Astrocyte (in vitro differentiated cells and primary cell): ENCODE data around the gene SSU72.

ENCODE experiments used
- EZH2 ChIP-seq: IDR thresholded peaks from 2 replicates; pipeline ENCODE4 v1.6.1; 2012; ENCODE audit warnings: mild to moderate bottlenecking, low read length, inconsistent platforms; ENCODE audit not compliant: insufficient read depth
- TF ChIP-seq, protein P1 (sequence below): IDR thresholded peaks from 2 replicates; pipeline ENCODE4 v1.5.1; 2011; ENCODE audit warnings: low read depth, mild to moderate bottlenecking, inconsistent platforms, low read length, moderate library complexity; ENCODE audit not compliant: insufficient read depth

- TF ChIP-seq, protein P1, sequence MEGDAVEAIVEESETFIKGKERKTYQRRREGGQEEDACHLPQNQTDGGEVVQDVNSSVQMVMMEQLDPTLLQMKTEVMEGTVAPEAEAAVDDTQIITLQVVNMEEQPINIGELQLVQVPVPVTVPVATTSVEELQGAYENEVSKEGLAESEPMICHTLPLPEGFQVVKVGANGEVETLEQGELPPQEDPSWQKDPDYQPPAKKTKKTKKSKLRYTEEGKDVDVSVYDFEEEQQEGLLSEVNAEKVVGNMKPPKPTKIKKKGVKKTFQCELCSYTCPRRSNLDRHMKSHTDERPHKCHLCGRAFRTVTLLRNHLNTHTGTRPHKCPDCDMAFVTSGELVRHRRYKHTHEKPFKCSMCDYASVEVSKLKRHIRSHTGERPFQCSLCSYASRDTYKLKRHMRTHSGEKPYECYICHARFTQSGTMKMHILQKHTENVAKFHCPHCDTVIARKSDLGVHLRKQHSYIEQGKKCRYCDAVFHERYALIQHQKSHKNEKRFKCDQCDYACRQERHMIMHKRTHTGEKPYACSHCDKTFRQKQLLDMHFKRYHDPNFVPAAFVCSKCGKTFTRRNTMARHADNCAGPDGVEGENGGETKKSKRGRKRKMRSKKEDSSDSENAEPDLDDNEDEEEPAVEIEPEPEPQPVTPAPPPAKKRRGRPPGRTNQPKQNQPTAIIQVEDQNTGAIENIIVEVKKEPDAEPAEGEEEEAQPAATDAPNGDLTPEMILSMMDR = no peak
- no peak for TF ChIP-seq EZH2
Observed at GRCh38 chr1:1605034-1605591, 30.4 kb upstream of the SSU72 start.
